Effector memory CD8-positive, alpha-beta T cell (primary cell): Measurements from ENCODE around the gene FAM149A.

Experiments
- ATAC-seq: fragments of 150-1000 bp; cut with Tn5 transposase; replicated peaks from 2 replicates; pipeline ENCODE4 v1.10.0; 2021; ENCODE audit warnings: mild to moderate bottlenecking, moderate library complexity
- DNase-seq, 3 experiments: peaks; one replicate each; pipeline ENCODE4 v3.0.0; 2021
- H3K27ac Mint-ChIP-seq, 2 donors: one replicate each; pipeline ENCODE4 v1.8.0; 2022; ENCODE audit warnings: mild to moderate bottlenecking in 2 of 2, mixed read lengths in 2 of 2, moderate library complexity in 2 of 2
- H3K27me3 Mint-ChIP-seq, 2 donors: one replicate each; pipeline ENCODE4 v1.8.0; 2022; ENCODE audit warnings: mixed read lengths in 2 of 2
- H3K36me3 Mint-ChIP-seq: one replicate; pipeline ENCODE4 v1.8.0; 2022; ENCODE audit warnings: mild to moderate bottlenecking, moderate library complexity, mixed read lengths; ENCODE audit not compliant: insufficient read depth
- H3K4me1 Mint-ChIP-seq, 2 donors: one replicate each; pipeline ENCODE4 v1.8.0; 2022; ENCODE audit warnings: low read depth in 2 of 2, mixed read lengths in 2 of 2
- H3K4me3 Mint-ChIP-seq, 2 donors: one replicate each; pipeline ENCODE4 v1.8.0; 2022; ENCODE audit warnings: mild to moderate bottlenecking in 2 of 2, mixed read lengths in 2 of 2, moderate library complexity in 2 of 2
- H3K9me3 Mint-ChIP-seq, 2 donors: one replicate each; pipeline ENCODE4 v1.8.0; 2022; ENCODE audit warnings: mixed read lengths in 2 of 2

FAM149A gene

DNA sequence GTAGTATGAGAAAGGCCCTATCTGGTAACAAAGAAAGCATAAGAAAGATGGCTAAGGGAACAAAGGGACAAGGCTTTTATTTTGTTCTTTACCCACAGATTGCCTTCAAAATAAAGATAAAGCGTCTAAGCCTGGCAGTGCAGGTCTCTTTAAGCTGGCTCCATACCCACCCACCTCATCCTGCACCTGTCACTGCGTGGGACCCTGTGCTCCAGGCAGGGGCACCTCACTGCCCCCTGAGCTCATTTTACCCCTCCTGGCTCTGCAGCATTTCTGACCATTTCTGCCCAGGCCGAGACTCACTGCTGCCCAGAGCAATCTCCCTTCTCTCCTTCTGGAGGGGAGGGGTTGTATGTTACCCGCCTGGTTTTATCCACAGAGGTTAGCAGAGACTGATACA lies 85.2 kb downstream of the FAM149A start:
- no peaks in the 10 kb centered on the region for H3K9me3 Mint-ChIP-seq
- peaks cover 13 to 19% of the 10 kb centered on the region in 2 donors for H3K4me1 Mint-ChIP-seq
- DNase-seq, result no peak
- H3K27me3 Mint-ChIP-seq, result peaks cover 11 to 21% of the 10 kb centered on the region in 2 donors
- H3K27ac Mint-ChIP-seq, result peak overlapping the region; percentile 96 to 97
- no peak for ATAC-seq
- H3K4me3 Mint-ChIP-seq, result peak overlapping the region; percentile 90 to 94
- peaks cover 26% of the 10 kb centered on the region for H3K36me3 Mint-ChIP-seq

DNA sequence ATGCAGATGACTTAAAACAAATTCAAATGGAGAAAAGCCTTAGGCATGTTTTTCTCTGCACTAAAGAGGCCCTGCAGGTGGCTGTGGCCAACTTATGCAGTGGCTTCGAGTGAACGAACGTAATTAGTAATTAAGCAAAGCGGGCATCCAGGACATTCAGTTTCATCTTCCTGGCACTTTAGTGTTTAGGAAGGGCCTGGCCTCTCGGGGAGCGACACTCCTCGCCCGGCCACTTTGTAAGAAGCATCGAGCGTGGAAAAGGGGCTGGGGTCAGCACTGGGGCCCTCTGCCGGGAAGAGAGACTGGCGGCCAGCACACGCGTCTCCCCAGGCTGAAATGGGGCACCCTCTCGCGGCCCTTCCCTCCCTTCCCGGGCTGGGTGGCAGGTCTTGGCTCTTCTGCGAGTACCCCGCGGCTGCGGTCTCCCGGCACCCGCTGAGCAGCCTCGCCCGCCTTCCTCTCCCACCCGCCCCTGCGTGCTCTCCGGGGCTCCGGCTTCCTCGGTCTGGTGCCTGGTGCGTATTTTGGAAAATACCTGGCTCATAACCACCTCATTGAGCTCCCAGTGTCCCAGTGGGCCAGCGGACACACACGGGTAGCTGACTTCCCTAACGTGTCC lies 86.2 kb downstream of the FAM149A start:
- ATAC-seq (peak; percentile 51), DNase-seq (peak; percentile 44 to 46 (median 45))
- H3K36me3 Mint-ChIP-seq, result peaks cover 29% of the 10 kb centered on the region
- H3K4me1 Mint-ChIP-seq, result peaks cover 17 to 19% of the 10 kb centered on the region in 2 donors
- H3K9me3 Mint-ChIP-seq, result no peaks in the 10 kb centered on the region
- H3K27me3 Mint-ChIP-seq, result peaks cover under 1 to 10% of the 10 kb centered on the region in 2 donors
- peak overlapping the region; percentile 90 to 94 for H3K4me3 Mint-ChIP-seq
- peak overlapping the region; percentile 96 to 97 for H3K27ac Mint-ChIP-seq

DNA sequence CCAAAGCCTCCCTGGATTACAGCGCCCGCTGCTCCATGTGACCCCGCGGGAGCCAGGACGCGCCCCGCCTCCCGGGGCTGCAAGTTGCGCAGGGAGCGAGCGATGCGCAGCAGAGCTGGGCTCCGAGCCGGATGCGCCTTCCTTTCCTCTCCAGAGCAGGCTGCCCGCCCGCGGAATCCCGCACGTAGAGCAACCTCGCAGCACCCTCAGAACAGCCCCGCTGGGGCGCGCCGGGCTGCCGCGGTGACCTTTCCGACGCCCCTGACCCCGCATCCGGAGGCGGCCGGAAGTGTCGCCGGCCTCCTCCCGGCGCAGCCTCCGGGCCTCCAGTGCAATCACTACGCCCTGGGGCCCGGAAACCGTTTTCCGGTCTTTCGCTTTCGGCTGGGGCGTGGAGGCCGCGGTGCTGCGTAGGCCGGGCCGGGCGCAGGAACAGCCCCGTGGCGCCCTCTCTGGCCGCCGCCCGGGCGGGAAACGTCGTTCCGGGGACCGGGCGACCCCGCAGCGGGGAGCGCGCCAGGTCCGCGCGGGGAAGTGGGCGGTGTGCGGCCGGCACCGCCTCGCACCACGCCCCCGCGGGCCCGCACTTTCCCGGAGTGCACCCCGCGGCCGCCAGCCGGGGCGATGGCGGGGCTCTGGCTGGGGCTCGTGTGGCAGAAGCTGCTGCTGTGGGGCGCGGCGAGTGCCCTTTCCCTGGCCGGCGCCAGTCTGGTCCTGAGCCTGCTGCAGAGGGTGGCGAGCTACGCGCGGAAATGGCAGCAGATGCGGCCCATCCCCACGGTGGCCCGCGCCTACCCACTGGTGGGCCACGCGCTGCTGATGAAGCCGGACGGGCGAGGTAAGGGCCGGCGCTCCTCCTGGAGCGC lies 86.9 kb downstream of the FAM149A start, which contains the start of gene CYP4V2:
TSS of gene CYP4V2 (plus strand) at position 368 of the 866 bp plus-strand sequence. CDS start at position 625, 257 bp downstream.
- peaks cover 0 to 3% of the 10 kb centered on the region in 2 donors for H3K27me3 Mint-ChIP-seq
- ATAC-seq (peak; percentile 85), DNase-seq (peak; percentile 77 to 85 (median 81))
- peak within 1 kb of the TSS; percentile 96 to 97 for H3K27ac Mint-ChIP-seq
- peaks cover 35% of the 10 kb centered on the region for H3K36me3 Mint-ChIP-seq
- no peaks in the 10 kb centered on the region for H3K9me3 Mint-ChIP-seq
- H3K4me3 Mint-ChIP-seq, result peak within 1 kb of the TSS; percentile 90 to 94
- H3K4me1 Mint-ChIP-seq, result peaks cover 21 to 24% of the 10 kb centered on the region in 2 donors

DNA sequence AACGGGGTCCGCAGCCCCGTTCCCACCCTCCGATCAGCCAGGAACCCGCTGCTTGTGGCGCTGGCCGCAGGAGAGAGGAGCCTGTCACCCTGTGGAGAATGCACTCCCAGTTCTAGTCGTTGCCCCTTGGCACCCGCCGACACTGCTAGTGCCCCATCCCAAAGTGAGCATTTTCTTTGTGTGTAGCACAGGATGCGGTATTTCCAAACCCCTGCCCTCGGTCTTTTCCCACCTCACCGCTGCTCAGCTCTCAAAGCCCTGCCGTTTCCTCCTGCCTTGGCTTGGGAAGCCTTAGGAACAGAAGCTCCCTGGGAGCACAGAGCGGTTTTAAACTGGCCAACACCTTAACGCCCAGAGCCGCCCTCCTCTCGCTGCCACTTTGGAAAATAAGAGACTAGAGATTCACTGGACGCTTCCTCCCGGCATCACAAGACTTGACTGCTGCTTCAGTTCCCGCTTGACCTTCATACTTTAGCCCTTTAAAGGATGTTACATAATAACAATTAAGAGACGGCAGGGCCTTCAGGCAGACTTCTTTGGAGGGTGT lies 87.6 kb downstream of the FAM149A start:
- Mint-ChIP-seq H3K36me3 (peaks cover 39% of the 10 kb centered on the region), H3K4me3 (peak overlapping the region; percentile 90 to 94), H3K27ac (peak overlapping the region; percentile 96 to 97), H3K4me1 (peaks cover 21 to 27% of the 10 kb centered on the region in 2 donors), H3K27me3 (no peaks in the 10 kb centered on the region), H3K9me3 (no peaks in the 10 kb centered on the region)
- ATAC-seq (peak; percentile 7), DNase-seq (peak in 2 of 3 experiments; percentile 10 to 37)

DNA sequence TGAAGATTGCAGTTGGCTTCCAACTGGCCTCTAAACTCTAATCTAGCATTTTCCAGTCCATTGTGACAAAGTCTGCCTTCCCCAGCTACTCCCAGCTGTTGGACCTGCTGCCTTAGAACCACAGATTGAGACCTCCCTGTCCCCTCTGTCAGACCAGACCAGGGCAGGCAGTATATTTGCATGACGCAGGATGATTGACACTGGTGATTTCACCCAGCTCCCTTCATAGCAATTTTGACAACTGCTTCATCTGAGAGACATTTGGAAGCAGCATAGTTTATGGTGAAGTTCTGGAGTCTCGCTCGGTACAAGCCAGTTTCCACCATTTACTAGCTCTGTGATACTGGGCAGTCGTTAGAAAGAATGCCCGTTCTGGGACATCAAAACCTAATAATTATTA lies 89.3 kb downstream of the FAM149A start:
- H3K4me3 Mint-ChIP-seq, result no peak overlapping the region
- no peak overlapping the region for H3K27ac Mint-ChIP-seq

DNA sequence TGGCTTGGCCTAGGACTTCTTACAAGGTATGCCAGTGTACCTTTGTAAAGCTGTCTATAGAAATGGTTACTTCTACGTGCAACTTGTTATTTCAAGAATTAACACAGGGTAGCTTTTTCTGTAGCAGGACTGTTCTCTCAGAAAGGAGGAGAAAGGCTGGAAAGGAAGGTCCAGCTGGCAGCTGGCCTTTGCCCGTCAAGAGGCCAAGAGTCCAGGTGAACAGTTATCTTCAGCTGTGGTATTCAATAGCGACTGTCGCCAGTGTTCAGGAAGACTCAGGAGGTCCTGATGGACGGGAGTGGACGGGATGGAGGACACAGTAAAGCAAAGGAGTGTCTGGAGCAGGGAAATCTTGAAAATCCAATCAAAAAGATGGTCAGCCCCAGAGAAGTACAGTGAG lies 91.6 kb downstream of the FAM149A start:
- H3K27ac Mint-ChIP-seq, result peak overlapping the region; percentile 12 to 56

More for the DNA sequence above, 89.3 kb downstream of the FAM149A start:
- Mint-ChIP-seq H3K36me3 (peaks cover 40% of the 10 kb centered on the region), H3K27me3 (no peaks in the 10 kb centered on the region), H3K4me1 (peaks cover 21 to 28% of the 10 kb centered on the region in 2 donors), H3K9me3 (no peaks in the 10 kb centered on the region)
- no peak for DNase-seq
- no peak for ATAC-seq

DNA sequence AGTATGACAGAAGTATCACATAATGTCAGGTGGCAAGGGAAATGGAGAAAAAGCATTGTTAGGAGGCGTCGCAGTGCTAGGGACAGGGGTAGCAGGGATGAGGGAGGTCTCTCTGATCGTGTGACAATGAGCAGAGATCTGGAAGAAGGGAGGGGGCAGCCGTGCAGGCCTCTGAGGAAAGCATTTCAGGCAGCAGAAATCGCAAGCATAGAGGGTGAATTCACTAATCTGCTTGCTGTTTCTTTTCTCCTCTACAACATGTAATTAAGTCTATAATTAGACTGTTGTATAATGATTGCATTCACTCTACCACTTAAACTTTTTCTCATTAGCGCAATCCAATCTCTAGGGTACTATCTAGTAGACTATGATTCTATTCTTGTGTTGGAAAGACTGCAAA lies 96.0 kb downstream of the FAM149A start:
- Mint-ChIP-seq H3K4me3 (no peak overlapping the region), H3K4me1 (peaks cover 12 to 16% of the 10 kb centered on the region in 2 donors), H3K36me3 (peaks cover 11% of the 10 kb centered on the region), H3K27ac (peak overlapping the region in 1 of 2 donors; percentile 60), H3K27me3 (no peaks in the 10 kb centered on the region), H3K9me3 (no peaks in the 10 kb centered on the region)
- DNase-seq (no peak), ATAC-seq (no peak)

More for the DNA sequence above, 91.6 kb downstream of the FAM149A start:
- ATAC-seq, result no peak
- H3K27me3 Mint-ChIP-seq, result no peaks in the 10 kb centered on the region
- H3K4me3 Mint-ChIP-seq, result no peak overlapping the region
- H3K36me3 Mint-ChIP-seq, result peaks cover 33% of the 10 kb centered on the region
- peaks cover 16 to 22% of the 10 kb centered on the region in 2 donors for H3K4me1 Mint-ChIP-seq
- DNase-seq, result no peak
- H3K9me3 Mint-ChIP-seq, result no peaks in the 10 kb centered on the region

DNA sequence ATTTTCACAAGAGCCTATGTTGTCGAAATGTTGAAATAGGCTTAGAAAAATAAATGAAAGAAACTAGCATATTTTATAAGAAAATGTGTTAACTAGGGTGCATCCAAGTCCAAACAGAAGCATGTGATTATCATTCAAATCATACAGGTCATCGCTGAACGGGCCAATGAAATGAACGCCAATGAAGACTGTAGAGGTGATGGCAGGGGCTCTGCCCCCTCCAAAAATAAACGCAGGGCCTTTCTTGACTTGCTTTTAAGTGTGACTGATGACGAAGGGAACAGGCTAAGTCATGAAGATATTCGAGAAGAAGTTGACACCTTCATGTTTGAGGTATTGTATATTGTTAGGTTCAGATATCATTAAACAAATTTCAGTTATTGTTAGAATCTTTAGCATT lies 96.5 kb downstream of the FAM149A start:
- Mint-ChIP-seq H3K4me3 (no peak overlapping the region), H3K27me3 (no peaks in the 10 kb centered on the region), H3K4me1 (peaks cover 12 to 14% of the 10 kb centered on the region in 2 donors), H3K36me3 (peaks cover 9% of the 10 kb centered on the region), H3K27ac (no peak overlapping the region), H3K9me3 (no peaks in the 10 kb centered on the region)
- DNase-seq, result no peak
- no peak for ATAC-seq

DNA sequence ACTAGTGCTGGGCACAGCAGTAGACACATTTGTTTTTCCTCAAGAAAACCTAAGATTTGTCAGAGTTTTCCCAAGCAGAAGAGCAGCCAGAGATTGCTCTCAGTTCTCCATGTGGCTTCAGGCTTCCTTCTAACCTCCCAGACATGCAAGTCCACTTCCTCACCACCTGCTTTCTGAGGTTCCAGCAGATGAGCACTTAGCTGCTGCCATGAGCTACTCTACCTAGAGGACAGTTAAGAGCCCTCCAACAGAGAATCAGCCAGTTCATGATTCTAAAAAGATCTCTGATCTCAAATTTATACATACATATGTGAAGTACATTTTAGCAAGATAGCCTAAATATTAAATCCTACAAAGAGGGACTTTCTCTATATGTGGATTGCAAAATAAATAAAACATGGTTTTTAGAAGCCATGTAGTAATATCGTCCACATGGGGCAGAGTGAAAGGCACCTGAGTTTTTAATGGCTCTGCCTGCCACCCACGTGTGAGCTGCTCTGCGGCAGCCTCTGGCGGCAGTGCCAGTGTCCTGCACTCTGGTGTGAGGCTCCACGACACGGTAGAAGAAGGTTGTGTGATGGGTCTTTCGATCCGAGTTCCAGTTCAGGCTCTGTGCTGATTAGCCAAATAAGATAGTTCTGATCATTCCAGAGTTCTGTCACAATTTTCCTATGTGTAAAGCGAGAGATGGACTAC lies 97.2 kb downstream of the FAM149A start:
- no peaks in the 10 kb centered on the region for H3K9me3 Mint-ChIP-seq
- DNase-seq (peak; percentile 16 to 57 (median 35)), ATAC-seq (peak; percentile 98)
- no peaks in the 10 kb centered on the region for H3K27me3 Mint-ChIP-seq
- peak overlapping the region in 1 of 2 donors; percentile 36 for H3K27ac Mint-ChIP-seq
- peak overlapping the region in 1 of 2 donors; percentile 9 for H3K4me3 Mint-ChIP-seq
- peaks cover 5% of the 10 kb centered on the region for H3K36me3 Mint-ChIP-seq
- peaks cover 8 to 14% of the 10 kb centered on the region in 2 donors for H3K4me1 Mint-ChIP-seq

DNA sequence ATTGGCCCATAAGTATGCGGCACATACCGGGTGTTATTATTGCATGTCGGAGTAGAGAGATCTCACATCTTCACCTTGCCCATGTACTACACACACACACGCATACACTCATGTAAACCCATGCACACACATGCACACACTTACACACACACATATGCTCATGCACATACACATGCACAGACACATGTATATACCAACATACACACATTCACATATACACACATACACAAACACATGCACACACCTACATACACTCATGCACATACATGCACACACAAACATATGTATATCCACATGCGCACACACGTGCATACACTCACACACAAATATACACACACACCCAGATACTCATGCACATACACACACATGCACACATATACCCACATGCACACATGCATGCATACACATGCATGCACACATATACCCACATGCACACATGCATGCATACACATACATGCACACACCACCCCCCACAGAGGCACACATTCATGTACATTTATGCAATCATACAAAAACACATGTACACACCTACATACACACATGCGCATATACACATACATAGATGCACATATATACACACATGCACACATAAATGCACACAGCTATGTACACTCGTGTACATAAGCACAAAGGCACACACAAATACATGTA lies 98.1 kb downstream of the FAM149A start:
- peaks cover 4 to 14% of the 10 kb centered on the region in 2 donors for H3K4me1 Mint-ChIP-seq
- H3K27ac Mint-ChIP-seq, result no peak overlapping the region
- H3K9me3 Mint-ChIP-seq, result no peaks in the 10 kb centered on the region
- peaks cover 3% of the 10 kb centered on the region for H3K36me3 Mint-ChIP-seq
- H3K4me3 Mint-ChIP-seq, result peak overlapping the region in 1 of 2 donors; percentile 7
- no peaks in the 10 kb centered on the region for H3K27me3 Mint-ChIP-seq
- no peak for DNase-seq
- ATAC-seq, result no peak

DNA sequence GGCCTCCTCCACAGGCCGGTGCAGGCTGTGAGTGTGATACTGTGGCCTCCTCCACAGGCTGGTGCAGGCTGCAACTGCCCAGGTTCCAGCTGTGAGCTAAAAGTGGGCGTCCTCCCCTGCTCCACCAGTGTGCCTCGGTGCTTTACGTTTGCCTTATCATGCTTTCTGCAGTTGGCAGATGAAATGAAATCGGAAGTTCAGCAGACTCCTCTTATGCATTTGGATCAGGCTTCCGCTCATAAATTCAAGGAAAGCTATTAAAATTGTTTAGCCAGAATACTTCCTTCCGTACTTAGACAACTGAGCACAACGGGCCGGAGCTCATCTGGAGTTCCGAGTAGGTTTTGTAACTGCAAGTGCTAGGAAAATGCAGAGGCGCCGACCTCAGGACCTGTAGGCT lies 98.9 kb downstream of the FAM149A start:
- Mint-ChIP-seq H3K27me3 (no peaks in the 10 kb centered on the region), H3K4me1 (peaks cover 4 to 14% of the 10 kb centered on the region in 2 donors), H3K36me3 (peaks cover 3% of the 10 kb centered on the region), H3K4me3 (peak overlapping the region in 1 of 2 donors; percentile 7), H3K9me3 (no peaks in the 10 kb centered on the region), H3K27ac (peak overlapping the region; percentile 56 to 57)
- no peak for DNase-seq
- ATAC-seq, result no peak

DNA sequence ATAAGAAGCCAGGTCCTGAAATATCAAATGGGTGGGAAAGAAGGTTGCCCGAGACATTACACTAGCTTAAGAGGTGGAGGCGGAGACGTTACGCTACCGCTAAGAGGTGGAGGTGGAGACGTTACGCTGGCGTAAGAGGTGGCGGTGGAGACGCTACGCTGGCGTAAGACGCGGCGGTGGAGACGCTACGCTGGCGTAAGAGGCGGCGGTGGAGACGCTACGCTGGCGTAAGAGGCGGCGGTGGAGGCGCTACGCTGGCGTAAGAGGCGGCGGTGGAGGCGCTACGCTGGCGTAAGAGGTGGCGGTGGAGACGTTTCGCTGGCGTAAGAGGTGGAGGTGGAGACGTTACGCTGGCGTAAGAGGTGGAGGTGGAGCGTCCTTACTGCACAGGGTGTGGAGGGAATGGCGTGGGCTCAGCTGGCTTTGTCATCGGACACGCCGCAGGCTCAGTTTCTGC lies 99.6 kb downstream of the FAM149A start:
- DNase-seq (peak in 1 of 3 experiments; percentile 74), ATAC-seq (peak; percentile 49)
- Mint-ChIP-seq H3K4me1 (peaks cover 4 to 14% of the 10 kb centered on the region in 2 donors), H3K9me3 (peaks cover 0 to 4% of the 10 kb centered on the region in 2 donors), H3K4me3 (peak overlapping the region in 1 of 2 donors; percentile 73), H3K27ac (peak overlapping the region in 1 of 2 donors; percentile 57), H3K36me3 (peaks cover 3% of the 10 kb centered on the region), H3K27me3 (no peaks in the 10 kb centered on the region)
